MM.1S (cell line): ENCODE data around the gene DNAJB11.

Experiments
- DNase-seq: peaks from one replicate; pipeline ENCODE4 v3.0.0-alpha.2; 2015
- H2AFZ ChIP-seq: fragments of 300-600 bp; sonication (generic); 2 replicates; pipeline ENCODE4 v1.6.0; 2016; ENCODE audit warnings: antibody characterized with exemption, low read length
- H3F3A ChIP-seq: fragments of 300-600 bp; sonication (generic); 2 replicates; pipeline ENCODE4 v1.6.1; 2016; ENCODE audit warnings: mild to moderate bottlenecking, antibody characterized with exemption, low read length, moderate library complexity, mixed read lengths; ENCODE audit not compliant: insufficient read depth
- H3K27ac ChIP-seq: fragments of 300-600 bp; sonication (generic); 2 replicates; pipeline ENCODE4 v1.5.1; 2016; ENCODE audit warnings: mild to moderate bottlenecking, low read length
- H3K27me3 ChIP-seq: fragments of 300-600 bp; sonication (generic); replicated peaks from 2 replicates; pipeline ENCODE4 v1.6.0; 2016; ENCODE audit warnings: low read length; ENCODE audit not compliant: insufficient read depth
- H3K36me3 ChIP-seq: fragments of 300-600 bp; sonication (generic); replicated peaks from 2 replicates; pipeline ENCODE4 v1.6.1; 2016; ENCODE audit warnings: mild to moderate bottlenecking, low read length, mixed read lengths; ENCODE audit not compliant: insufficient read depth
- H3K4me1 ChIP-seq: fragments of 300-600 bp; sonication (generic); 2 replicates; pipeline ENCODE4 v1.6.1; 2016; ENCODE audit warnings: low read length, mixed read lengths
- H3K4me2 ChIP-seq: fragments of 300-600 bp; sonication (generic); 2 replicates; pipeline ENCODE4 v1.6.0; 2016; ENCODE audit warnings: low read depth, low read length
- H3K4me3 ChIP-seq: fragments of 300-600 bp; sonication (generic); 2 replicates; pipeline ENCODE4 v1.5.1; 2016; ENCODE audit warnings: low read length, mixed read lengths
- H3K79me2 ChIP-seq: fragments of 300-600 bp; sonication (generic); 2 replicates; pipeline ENCODE4 v1.6.1; 2016; ENCODE audit warnings: mixed run types, low read length, mixed read lengths
- H3K9ac ChIP-seq: fragments of 300-600 bp; sonication (generic); 2 replicates; pipeline ENCODE4 v1.6.1; 2016; ENCODE audit warnings: low read length, mixed read lengths
- H3K9me2 ChIP-seq: fragments of 300-600 bp; sonication (generic); replicated peaks from 2 replicates; pipeline ENCODE4 v1.6.1; 2016; ENCODE audit warnings: mild to moderate bottlenecking, low read length, mixed read lengths; ENCODE audit not compliant: insufficient read depth
- H3K9me3 ChIP-seq: fragments of 300-600 bp; sonication (generic); replicated peaks from 2 replicates; pipeline ENCODE4 v1.6.1; 2016; ENCODE audit warnings: mild to moderate bottlenecking, low read length, mixed read lengths; ENCODE audit not compliant: insufficient read depth
- H4K20me1 ChIP-seq: fragments of 300-600 bp; sonication (generic); 2 replicates; pipeline ENCODE4 v1.6.1; 2016; ENCODE audit warnings: mild to moderate bottlenecking, low read length, moderate library complexity, mixed read lengths; ENCODE audit not compliant: insufficient read depth
- EZH2 ChIP-seq: fragments of 300-600 bp; sonication (generic); optimal IDR thresholded peaks from 2 replicates; pipeline ENCODE3; 2017; ENCODE audit warnings: low read depth, mild to moderate bottlenecking, antibody characterized with exemption, low read length, mixed read lengths
- EZH2phosphoT487 ChIP-seq: fragments of 300-600 bp; sonication (generic); IDR thresholded peaks from 2 replicates; pipeline ENCODE4 v1.6.1; 2018; ENCODE audit warnings: antibody characterized with exemption, low read length
- TF ChIP-seq, protein P1 (sequence below): fragments of 300-600 bp; sonication (generic); IDR thresholded peaks from 2 replicates; pipeline ENCODE4 v1.5.1; 2016; ENCODE audit warnings: antibody characterized with exemption, low read length, mixed read lengths

The DNAJB11 gene

DNA sequence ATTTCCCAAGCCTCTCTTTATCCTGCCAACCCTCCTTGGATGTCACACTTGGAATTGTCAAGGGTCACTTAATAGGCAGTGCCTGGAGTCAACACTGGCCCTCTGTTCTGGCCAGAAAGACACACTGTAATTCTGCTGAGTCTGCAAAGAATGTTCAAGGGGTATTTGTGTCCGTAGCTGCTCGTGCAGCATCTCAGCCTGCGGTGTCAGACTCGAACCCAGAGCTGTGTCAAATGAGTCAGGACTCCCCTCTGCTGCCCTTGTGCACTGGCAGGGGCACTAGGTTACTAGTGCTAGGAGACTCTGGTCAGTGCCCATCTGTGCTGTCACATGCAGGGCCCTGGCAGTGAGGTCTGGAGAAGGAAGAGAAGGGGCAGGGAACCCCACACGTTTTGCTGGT lies 41.5 kb downstream of the DNAJB11 start:
- no peaks in the 10 kb centered on the region for H3K79me2 ChIP-seq

DNA sequence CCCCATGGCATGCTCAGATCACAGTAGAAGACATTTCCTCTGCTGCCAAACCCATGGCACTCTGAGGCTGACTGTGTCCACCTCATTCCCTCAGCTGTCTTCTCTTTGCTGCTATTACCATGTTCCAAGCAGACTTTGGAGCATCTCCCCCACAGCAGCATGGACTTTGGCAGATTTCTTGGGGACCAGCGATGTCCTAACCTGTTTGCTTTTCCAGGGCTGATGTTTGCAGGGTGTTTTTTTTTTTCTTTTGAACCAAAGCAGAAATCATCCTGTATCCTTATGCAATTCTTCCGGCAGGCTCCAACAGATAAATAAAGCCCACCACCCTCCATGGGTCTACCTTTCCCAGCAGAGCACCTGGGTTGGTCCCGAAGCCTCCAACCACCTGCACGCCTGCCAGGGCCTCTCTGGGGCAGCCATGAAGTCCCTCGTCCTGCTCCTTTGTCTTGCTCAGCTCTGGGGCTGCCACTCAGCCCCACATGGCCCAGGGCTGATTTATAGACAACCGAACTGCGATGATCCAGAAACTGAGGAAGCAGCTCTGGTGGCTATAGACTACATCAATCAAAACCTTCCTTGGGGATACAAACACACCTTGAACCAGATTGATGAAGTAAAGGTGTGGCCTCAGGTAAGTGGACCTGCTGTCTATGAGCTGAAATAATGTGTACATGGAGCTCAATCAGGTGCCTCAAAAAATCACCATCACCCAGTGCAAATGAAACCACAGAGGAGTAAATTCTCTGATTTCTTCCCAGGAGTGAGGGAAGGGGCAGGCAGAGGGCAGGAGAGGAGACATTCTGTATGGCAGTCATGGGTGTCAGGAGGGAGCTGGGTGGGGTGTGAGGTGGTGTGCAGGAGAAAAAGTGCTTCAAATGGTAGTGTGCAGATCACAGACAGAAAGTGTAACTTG lies 42.5 kb downstream of the DNAJB11 start, which contains the start of gene AHSG:
Gene AHSG, plus strand, starts transcription at position 340 of the 916 bp plus-strand sequence. Its CDS starts 82 bp downstream, at position 422.
- H3K9me3 ChIP-seq = no peaks in the 10 kb centered on the region
- no peaks in the 10 kb centered on the region for H4K20me1 ChIP-seq
- H3F3A ChIP-seq = peaks cover 31% of the 10 kb centered on the region
- no peaks in the 10 kb centered on the region for H3K36me3 ChIP-seq
- no peak within 1 kb of the TSS for H3K27ac ChIP-seq
- H3K79me2 ChIP-seq = no peaks in the 10 kb centered on the region
- H3K4me3 ChIP-seq = no peak within 1 kb of the TSS
- H3K27me3 ChIP-seq = peaks cover 8% of the 10 kb centered on the region
- H3K4me2 ChIP-seq = no peak within 1 kb of the TSS
- no peaks in the 10 kb centered on the region for H3K9me2 ChIP-seq
- TF ChIP-seq EZH2 = no peak
- TF ChIP-seq, protein P1, sequence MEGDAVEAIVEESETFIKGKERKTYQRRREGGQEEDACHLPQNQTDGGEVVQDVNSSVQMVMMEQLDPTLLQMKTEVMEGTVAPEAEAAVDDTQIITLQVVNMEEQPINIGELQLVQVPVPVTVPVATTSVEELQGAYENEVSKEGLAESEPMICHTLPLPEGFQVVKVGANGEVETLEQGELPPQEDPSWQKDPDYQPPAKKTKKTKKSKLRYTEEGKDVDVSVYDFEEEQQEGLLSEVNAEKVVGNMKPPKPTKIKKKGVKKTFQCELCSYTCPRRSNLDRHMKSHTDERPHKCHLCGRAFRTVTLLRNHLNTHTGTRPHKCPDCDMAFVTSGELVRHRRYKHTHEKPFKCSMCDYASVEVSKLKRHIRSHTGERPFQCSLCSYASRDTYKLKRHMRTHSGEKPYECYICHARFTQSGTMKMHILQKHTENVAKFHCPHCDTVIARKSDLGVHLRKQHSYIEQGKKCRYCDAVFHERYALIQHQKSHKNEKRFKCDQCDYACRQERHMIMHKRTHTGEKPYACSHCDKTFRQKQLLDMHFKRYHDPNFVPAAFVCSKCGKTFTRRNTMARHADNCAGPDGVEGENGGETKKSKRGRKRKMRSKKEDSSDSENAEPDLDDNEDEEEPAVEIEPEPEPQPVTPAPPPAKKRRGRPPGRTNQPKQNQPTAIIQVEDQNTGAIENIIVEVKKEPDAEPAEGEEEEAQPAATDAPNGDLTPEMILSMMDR = no peak
- no peak for TF ChIP-seq EZH2phosphoT487
- no peak within 1 kb of the TSS for H3K9ac ChIP-seq
- peaks cover 42% of the 10 kb centered on the region for H3K4me1 ChIP-seq
- no peak for DNase-seq
- peak within 1 kb of the TSS; percentile 81; the same call in 1 of the 2 replicates for H2AFZ ChIP-seq

More for the DNA sequence above, 41.5 kb downstream of the DNAJB11 start:
- Histone ChIP-seq H3K4me3 (no peak overlapping the region), H4K20me1 (no peaks in the 10 kb centered on the region), H3K27me3 (no peaks in the 10 kb centered on the region), H3K9ac (no peak overlapping the region), H3K4me2 (no peak overlapping the region), H3F3A (peaks cover 31% of the 10 kb centered on the region), H2AFZ (no peak overlapping the region), H3K4me1 (peaks cover 38% of the 10 kb centered on the region), H3K9me2 (no peaks in the 10 kb centered on the region), H3K27ac (no peak overlapping the region), H3K9me3 (no peaks in the 10 kb centered on the region), H3K36me3 (no peaks in the 10 kb centered on the region)
- no peak for DNase-seq
- TF ChIP-seq EZH2 = no peak
- no peak for TF ChIP-seq EZH2phosphoT487
- TF ChIP-seq, protein P1 = no peak

- peak overlapping the region; percentile 37; the same call in 1 of the 2 replicates for H3K4me3 ChIP-seq
- no peaks in the 10 kb centered on the region for H3K36me3 ChIP-seq
- peak overlapping the region; percentile 47; the same call in 1 of the 2 replicates for H3K27ac ChIP-seq
- H3K4me1 ChIP-seq = peaks cover 36% of the 10 kb centered on the region
- H4K20me1 ChIP-seq = no peaks in the 10 kb centered on the region
- peaks cover 8% of the 10 kb centered on the region for H3K27me3 ChIP-seq
- no peaks in the 10 kb centered on the region for H3K9me3 ChIP-seq
- no peaks in the 10 kb centered on the region for H3K79me2 ChIP-seq
- peak overlapping the region; percentile 81 for H2AFZ ChIP-seq
- H3K9me2 ChIP-seq = no peaks in the 10 kb centered on the region
- TF ChIP-seq EZH2 = no peak
- TF ChIP-seq EZH2phosphoT487 = no peak
- TF ChIP-seq, protein P1 = no peak
- peak overlapping the region; percentile 70; the same call in 1 of the 2 replicates for H3K4me2 ChIP-seq
- peak overlapping the region; percentile 15; the same call in 1 of the 2 replicates for H3K9ac ChIP-seq
- DNase-seq = no peak
- peaks cover 24% of the 10 kb centered on the region for H3F3A ChIP-seq
These were observed 43.2 kb downstream of the DNAJB11 start for GRCh38 chr3:186613637-186614265.
